GM10266 (cell line): Measurements from ENCODE around the gene CFAP77.

ENCODE experiments used
- DNase-seq: peaks from one replicate; pipeline ENCODE4 v3.0.0; 2012; ENCODE audit errors: extremely low spot score
- CTCF ChIP-seq: IDR thresholded peaks from 2 replicates; pipeline ENCODE4 v1.5.1; 2012; ENCODE audit warnings: mild to moderate bottlenecking, low read depth; ENCODE audit not compliant: control insufficient read depth, insufficient read depth; ENCODE audit errors: missing control alignments

Gene CFAP77

GRCh38 chr9:132409828-132410528 is at the start of gene CFAP77:
TSS of gene CFAP77 (plus strand) at chr9:132410211. CDS start at chr9:132410272, 61 bp downstream.
- DNase-seq = peak; percentile 64

GRCh38 chr9:132364068-132364467 is 45.9 kb upstream of the CFAP77 start:
- no peak for DNase-seq
- TF ChIP-seq CTCF = no peak

More at GRCh38 chr9:132409828-132410528, at the start of gene CFAP77:
- no peak for TF ChIP-seq CTCF

- no peak for DNase-seq
- TF ChIP-seq CTCF = no peak
Measured at GRCh38 chr9:132365986-132366385, 44.0 kb upstream of the CFAP77 start.

GRCh38 chr9:132366481-132366880 is 43.5 kb upstream of the CFAP77 start:
- no peak for TF ChIP-seq CTCF
- no peak for DNase-seq

GRCh38 chr9:132367613-132368313 is 42.2 kb upstream of the CFAP77 start:
- no peak for TF ChIP-seq CTCF
- DNase-seq = no peak

GRCh38 chr9:132369421-132369820 is 40.6 kb upstream of the CFAP77 start:
- no peak for TF ChIP-seq CTCF
- DNase-seq = no peak

GRCh38 chr9:132370592-132370991 is 39.4 kb upstream of the CFAP77 start:
- no peak for DNase-seq
- TF ChIP-seq CTCF = no peak
